ENCODE measurements around the gene WNK1.

WNK1 gene

DNA sequence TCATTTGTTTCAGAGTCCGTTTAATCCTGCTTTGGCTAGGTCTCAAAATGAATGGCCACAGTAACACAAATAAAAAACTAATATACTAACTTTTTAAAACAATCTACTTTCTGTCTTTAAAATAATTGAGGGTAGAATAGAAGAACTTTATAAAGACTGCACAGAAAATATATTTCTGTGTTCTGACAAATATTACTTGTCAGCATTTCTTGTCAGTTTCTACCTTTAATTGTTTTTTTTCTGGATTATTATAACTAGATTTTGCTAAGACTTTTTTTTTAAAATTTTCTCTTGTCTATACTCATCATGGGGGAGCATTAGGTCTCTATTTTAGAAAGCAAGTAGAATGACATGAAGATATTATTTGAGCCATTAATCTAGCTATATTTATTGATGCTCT lies 110.9 kb downstream of the WNK1 start:
- no peak overlapping the region for H3K4me3 ChIP-seq (ENCODE audit: low read depth, low read length)
- no peaks in the 10 kb centered on the region for H3K36me3 ChIP-seq (ENCODE audit: control insufficient read depth, insufficient read depth, low read length)

DNA sequence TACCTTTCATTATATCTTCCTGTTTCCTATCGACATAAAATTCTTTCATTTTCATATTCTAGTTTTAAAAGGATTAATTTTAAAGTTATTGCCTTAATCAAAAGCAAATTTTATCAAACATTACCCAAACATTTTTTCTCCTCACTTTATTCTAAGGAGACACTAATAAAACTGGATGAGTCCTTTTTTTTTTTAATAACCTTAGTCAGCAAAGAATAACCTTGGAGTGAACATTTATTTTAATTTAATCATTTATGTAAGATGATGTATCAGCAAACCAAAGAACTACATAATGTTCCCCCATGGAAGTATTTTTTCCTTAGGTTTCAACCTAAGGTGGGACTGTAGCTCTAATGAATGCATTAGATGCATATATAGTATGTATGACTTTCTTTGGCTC lies 113.2 kb downstream of the WNK1 start:
- TF ChIP-seq, protein P1, sequence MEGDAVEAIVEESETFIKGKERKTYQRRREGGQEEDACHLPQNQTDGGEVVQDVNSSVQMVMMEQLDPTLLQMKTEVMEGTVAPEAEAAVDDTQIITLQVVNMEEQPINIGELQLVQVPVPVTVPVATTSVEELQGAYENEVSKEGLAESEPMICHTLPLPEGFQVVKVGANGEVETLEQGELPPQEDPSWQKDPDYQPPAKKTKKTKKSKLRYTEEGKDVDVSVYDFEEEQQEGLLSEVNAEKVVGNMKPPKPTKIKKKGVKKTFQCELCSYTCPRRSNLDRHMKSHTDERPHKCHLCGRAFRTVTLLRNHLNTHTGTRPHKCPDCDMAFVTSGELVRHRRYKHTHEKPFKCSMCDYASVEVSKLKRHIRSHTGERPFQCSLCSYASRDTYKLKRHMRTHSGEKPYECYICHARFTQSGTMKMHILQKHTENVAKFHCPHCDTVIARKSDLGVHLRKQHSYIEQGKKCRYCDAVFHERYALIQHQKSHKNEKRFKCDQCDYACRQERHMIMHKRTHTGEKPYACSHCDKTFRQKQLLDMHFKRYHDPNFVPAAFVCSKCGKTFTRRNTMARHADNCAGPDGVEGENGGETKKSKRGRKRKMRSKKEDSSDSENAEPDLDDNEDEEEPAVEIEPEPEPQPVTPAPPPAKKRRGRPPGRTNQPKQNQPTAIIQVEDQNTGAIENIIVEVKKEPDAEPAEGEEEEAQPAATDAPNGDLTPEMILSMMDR (IDR thresholded peaks at IDR 0.05): no peak
- Histone ChIP-seq H3K79me2 (no peaks in the 10 kb centered on the region), H3K4me1 (no peaks in the 10 kb centered on the region), H3K27me3 (ENCODE audit: control insufficient read depth, insufficient read depth, low read length) (no peaks in the 10 kb centered on the region), H3K27ac (no peak overlapping the region), H3K36me3 (ENCODE audit: control insufficient read depth, insufficient read depth, low read length) (no peaks in the 10 kb centered on the region), H3K4me3 (ENCODE audit: low read depth, low read length) (no peak overlapping the region), H3K4me2 (ENCODE audit: low read length) (no peak overlapping the region), H3K9ac (no peak overlapping the region), H2AFZ (no peak overlapping the region), H3K9me3 (ENCODE audit: control insufficient read depth, low read length) (no peaks in the 10 kb centered on the region)

More for the DNA sequence above, 110.9 kb downstream of the WNK1 start:
- TF ChIP-seq, protein P1 (IDR thresholded peaks at IDR 0.05): no peak
- H3K27me3 ChIP-seq (ENCODE audit: control insufficient read depth, insufficient read depth, low read length): no peaks in the 10 kb centered on the region
- no peak overlapping the region for H3K27ac ChIP-seq
- H3K4me2 ChIP-seq (ENCODE audit: low read length): no peak overlapping the region
- H2AFZ ChIP-seq: no peak overlapping the region
- H3K9me3 ChIP-seq (ENCODE audit: control insufficient read depth, low read length): no peaks in the 10 kb centered on the region
- H3K9ac ChIP-seq: no peak overlapping the region
- H3K4me1 ChIP-seq: no peaks in the 10 kb centered on the region
- H3K79me2 ChIP-seq: no peaks in the 10 kb centered on the region

DNA sequence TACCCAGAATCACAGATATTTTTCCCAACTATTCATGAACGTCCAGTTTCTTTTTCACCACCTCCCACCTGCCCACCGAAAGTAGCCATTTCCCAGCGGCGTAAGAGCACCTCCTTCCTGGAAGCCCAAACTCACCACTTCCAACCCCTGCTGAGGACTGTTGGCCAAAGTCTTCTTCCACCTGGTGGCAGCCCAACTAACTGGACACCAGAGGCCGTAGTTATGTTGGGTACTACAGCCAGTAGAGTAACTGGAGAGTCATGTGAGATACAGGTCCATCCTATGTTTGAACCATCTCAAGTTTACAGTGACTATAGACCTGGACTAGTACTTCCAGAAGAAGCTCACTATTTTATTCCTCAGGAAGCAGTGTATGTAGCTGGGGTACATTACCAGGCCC lies 115.5 kb downstream of the WNK1 start:
- no peak overlapping the region for H3K4me2 ChIP-seq (ENCODE audit: low read length)
- TF ChIP-seq, protein P1 (IDR thresholded peaks at IDR 0.05): no peak
- no peak overlapping the region for H3K9ac ChIP-seq
- H3K79me2 ChIP-seq: no peaks in the 10 kb centered on the region
- no peaks in the 10 kb centered on the region for H3K27me3 ChIP-seq (ENCODE audit: control insufficient read depth, insufficient read depth, low read length)
- H3K4me3 ChIP-seq (ENCODE audit: low read depth, low read length): no peak overlapping the region
- no peak overlapping the region for H2AFZ ChIP-seq
- H3K4me1 ChIP-seq: no peaks in the 10 kb centered on the region
- no peaks in the 10 kb centered on the region for H3K9me3 ChIP-seq (ENCODE audit: control insufficient read depth, low read length)
- H3K27ac ChIP-seq: no peak overlapping the region
- H3K36me3 ChIP-seq (ENCODE audit: control insufficient read depth, insufficient read depth, low read length): no peaks in the 10 kb centered on the region

DNA sequence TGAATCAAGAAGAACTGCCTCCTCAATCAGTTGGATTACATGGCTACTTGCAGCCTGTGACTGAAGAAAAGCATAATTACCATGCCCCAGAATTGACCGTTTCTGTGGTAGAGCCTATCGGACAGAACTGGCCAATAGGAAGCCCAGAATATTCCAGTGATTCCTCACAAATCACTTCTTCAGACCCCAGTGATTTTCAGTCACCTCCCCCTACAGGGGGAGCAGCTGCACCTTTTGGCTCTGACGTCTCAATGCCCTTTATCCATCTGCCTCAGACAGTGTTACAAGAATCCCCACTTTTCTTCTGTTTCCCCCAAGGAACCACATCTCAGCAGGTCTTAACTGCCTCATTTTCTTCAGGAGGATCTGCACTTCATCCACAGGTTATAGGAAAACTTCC lies 116.3 kb downstream of the WNK1 start:
- Histone ChIP-seq H3K36me3 (ENCODE audit: control insufficient read depth, insufficient read depth, low read length) (no peaks in the 10 kb centered on the region), H3K79me2 (no peaks in the 10 kb centered on the region)

DNA sequence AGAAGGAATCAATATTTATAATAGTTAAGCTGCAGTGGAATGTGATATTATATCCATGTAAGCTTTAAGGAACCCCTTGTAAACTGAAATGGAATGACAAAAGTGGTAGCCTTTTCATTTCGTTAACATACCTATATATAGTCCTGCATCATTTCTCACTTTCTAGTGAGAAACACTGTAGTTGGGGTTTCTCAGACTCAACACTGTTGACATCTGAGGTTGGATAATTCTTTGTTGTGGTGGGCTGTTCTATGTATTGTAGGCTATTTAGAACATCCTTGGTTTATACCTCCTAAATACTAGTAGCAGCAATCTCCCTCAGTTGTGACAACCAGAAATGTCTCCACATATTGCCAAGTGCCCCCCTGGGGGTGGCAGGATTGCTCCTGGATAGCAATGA lies 118.0 kb downstream of the WNK1 start:
- no peak overlapping the region for H3K4me3 ChIP-seq (ENCODE audit: low read depth, low read length)
- TF ChIP-seq, protein P1 (IDR thresholded peaks at IDR 0.05): no peak
- H3K36me3 ChIP-seq (ENCODE audit: control insufficient read depth, insufficient read depth, low read length): no peaks in the 10 kb centered on the region
- H3K9me3 ChIP-seq (ENCODE audit: control insufficient read depth, low read length): no peaks in the 10 kb centered on the region
- H3K9ac ChIP-seq: no peak overlapping the region
- no peaks in the 10 kb centered on the region for H3K27me3 ChIP-seq (ENCODE audit: control insufficient read depth, insufficient read depth, low read length)
- H3K79me2 ChIP-seq: no peaks in the 10 kb centered on the region
- no peaks in the 10 kb centered on the region for H3K4me1 ChIP-seq
- H3K4me2 ChIP-seq (ENCODE audit: low read length): no peak overlapping the region
- H3K27ac ChIP-seq: no peak overlapping the region
- H2AFZ ChIP-seq: no peak overlapping the region

More for the DNA sequence above, 116.3 kb downstream of the WNK1 start:
- Histone ChIP-seq H3K27ac (no peak overlapping the region), H3K9ac (no peak overlapping the region), H2AFZ (no peak overlapping the region), H3K9me3 (ENCODE audit: control insufficient read depth, low read length) (no peaks in the 10 kb centered on the region), H3K4me1 (no peaks in the 10 kb centered on the region), H3K27me3 (ENCODE audit: control insufficient read depth, insufficient read depth, low read length) (no peaks in the 10 kb centered on the region), H3K4me2 (ENCODE audit: low read length) (no peak overlapping the region), H3K4me3 (ENCODE audit: low read depth, low read length) (no peak overlapping the region)
- TF ChIP-seq, protein P1 (IDR thresholded peaks at IDR 0.05): no peak

Data from parathyroid adenoma (tissue), 2 donors.